Loucy (cell line): ENCODE measurements around the gene FRAS1.

Experiments
- CTCF ChIP-seq: fragments of 200-600 bp; sonication (generic); conservative IDR thresholded peaks from 2 replicates; pipeline ENCODE4 v1.5.1; 2014; ENCODE audit warnings: mild to moderate bottlenecking, antibody characterized with exemption, low read length
- EZH2phosphoT487 ChIP-seq: fragments of 200-600 bp; IDR thresholded peaks from 2 replicates; pipeline ENCODE4 v1.6.1; 2018; ENCODE audit warnings: antibody characterized with exemption, mild to moderate bottlenecking, moderate library complexity, borderline replicate concordance

- TF ChIP-seq CTCF: peak; percentile 87
- TF ChIP-seq EZH2phosphoT487: no peak
Observed at GRCh38 chr4:78592088-78592783, 535.1 kb downstream of the FRAS1 start.
